Measurements from ENCODE around the gene DCUN1D5.
"Not testable (repeated sequence)": the region's sequence is repeated elsewhere in the genome, so short reads cannot be mapped to it uniquely, and the experiment has no call there.

The DCUN1D5 gene

GRCh38 chr11:103031834-103032233 is 60.1 kb downstream of the DCUN1D5 start:
- in situ Hi-C loops (cut with HindIII; ENCODE audit: low sequenced_read_pairs): no loop called here
- TF ChIP-seq, protein P1, sequence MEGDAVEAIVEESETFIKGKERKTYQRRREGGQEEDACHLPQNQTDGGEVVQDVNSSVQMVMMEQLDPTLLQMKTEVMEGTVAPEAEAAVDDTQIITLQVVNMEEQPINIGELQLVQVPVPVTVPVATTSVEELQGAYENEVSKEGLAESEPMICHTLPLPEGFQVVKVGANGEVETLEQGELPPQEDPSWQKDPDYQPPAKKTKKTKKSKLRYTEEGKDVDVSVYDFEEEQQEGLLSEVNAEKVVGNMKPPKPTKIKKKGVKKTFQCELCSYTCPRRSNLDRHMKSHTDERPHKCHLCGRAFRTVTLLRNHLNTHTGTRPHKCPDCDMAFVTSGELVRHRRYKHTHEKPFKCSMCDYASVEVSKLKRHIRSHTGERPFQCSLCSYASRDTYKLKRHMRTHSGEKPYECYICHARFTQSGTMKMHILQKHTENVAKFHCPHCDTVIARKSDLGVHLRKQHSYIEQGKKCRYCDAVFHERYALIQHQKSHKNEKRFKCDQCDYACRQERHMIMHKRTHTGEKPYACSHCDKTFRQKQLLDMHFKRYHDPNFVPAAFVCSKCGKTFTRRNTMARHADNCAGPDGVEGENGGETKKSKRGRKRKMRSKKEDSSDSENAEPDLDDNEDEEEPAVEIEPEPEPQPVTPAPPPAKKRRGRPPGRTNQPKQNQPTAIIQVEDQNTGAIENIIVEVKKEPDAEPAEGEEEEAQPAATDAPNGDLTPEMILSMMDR (IDR thresholded peaks at IDR 0.05; ENCODE audit: low read depth, low read length): no peak

GRCh38 chr11:103029401-103029800 is 62.6 kb downstream of the DCUN1D5 start:
- H3K4me3 ChIP-seq (ENCODE audit: low read depth, low read length): no peak overlapping the region
- TF ChIP-seq, protein P1 (IDR thresholded peaks at IDR 0.05; ENCODE audit: low read depth, low read length): no peak
- no peak for DNase-seq (ENCODE audit: low read depth, low spot score)
- in situ Hi-C loops (cut with HindIII; ENCODE audit: low sequenced_read_pairs): no loop called here

More at GRCh38 chr11:103031834-103032233, 60.1 kb downstream of the DCUN1D5 start:
- DNase-seq (ENCODE audit: low read depth, low spot score): peak; percentile 70
- no peak overlapping the region for H3K4me3 ChIP-seq (ENCODE audit: low read depth, low read length)

DNA sequence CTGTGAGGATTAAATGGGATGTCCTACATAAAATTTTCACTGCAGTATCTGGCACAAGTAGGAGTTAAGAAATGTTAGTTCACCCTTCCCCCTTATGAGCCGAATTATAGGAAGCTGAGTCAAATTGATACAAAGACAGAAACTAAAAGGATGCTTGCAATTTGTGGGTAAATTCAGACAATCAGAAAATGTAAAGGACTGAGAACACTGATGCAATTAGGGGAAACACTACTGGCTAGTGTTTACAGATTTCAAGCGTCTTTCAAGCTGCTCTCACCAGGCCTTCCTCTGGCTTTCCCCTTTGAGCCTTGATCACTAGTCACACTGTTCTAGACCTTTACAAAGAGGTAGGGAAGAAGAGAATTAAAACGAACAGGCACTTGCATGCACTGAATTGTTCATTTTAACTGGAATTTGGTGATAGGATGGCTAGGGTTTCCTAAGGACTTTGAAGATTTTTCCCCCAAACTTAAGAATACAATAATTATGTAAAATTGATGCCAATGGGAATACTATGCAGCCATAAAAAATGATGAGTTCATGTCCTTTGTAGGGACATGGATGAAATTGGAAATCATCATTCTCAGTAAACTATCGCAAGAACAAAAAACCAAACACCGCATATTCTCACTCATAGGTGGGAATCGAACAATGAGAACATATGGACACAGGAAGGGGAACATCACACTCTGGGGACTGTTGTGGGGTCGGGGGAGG is 63.5 kb downstream of the DCUN1D5 start:
- H3K4me3 ChIP-seq (ENCODE audit: low read depth, low read length); DNase-seq (ENCODE audit: low read depth, low spot score); in situ Hi-C loops (cut with HindIII; ENCODE audit: low sequenced_read_pairs): not testable (repeated sequence)

GRCh38 chr11:103024086-103024485 is 67.9 kb downstream of the DCUN1D5 start:
- H3K4me3 ChIP-seq (ENCODE audit: low read depth, low read length): no peak overlapping the region
- in situ Hi-C loops (cut with HindIII; ENCODE audit: low sequenced_read_pairs): no loop called here
- TF ChIP-seq, protein P1 (IDR thresholded peaks at IDR 0.05; ENCODE audit: low read depth, low read length): no peak
- no peak for DNase-seq (ENCODE audit: low read depth, low spot score)

- in situ Hi-C loops (cut with HindIII; ENCODE audit: low sequenced_read_pairs): no loop called here
- TF ChIP-seq, protein P1 (IDR thresholded peaks at IDR 0.05; ENCODE audit: low read depth, low read length): no peak
- DNase-seq (ENCODE audit: low read depth, low spot score): no peak
- H3K4me3 ChIP-seq (ENCODE audit: low read depth, low read length): no peak overlapping the region
Measured at GRCh38 chr11:103016031-103016430, 75.9 kb downstream of the DCUN1D5 start.

DNA sequence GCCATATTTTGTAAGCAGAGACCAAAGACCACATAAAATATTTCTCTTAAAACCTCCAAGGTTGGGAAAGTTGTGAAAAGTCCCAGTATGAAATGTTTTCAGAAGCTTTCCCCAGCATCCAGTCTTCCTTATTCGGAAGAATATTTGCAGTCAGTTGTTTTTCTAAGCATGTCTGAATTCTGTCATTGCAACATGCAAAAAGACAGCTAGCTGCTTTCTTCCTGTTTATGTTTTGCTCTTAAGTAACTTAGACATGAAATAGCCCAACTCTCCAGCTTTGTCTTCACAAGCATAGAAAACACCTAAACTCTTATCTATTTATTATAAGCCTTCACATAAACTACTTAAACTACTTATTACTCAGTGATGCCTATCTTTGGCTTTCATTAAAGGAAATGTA is 78.5 kb downstream of the DCUN1D5 start:
- no peak overlapping the region for H3K4me3 ChIP-seq (ENCODE audit: low read depth, low read length)
- in situ Hi-C loops (cut with HindIII; ENCODE audit: low sequenced_read_pairs): no loop called here
- TF ChIP-seq, protein P1 (IDR thresholded peaks at IDR 0.05; ENCODE audit: low read depth, low read length): no peak
- peak; percentile 26 for DNase-seq (ENCODE audit: low read depth, low spot score)

Data from astrocyte of the spinal cord (primary cell).